GM12872 (cell line): Measurements from ENCODE around the gene P2RX3.

Experiments used
- CTCF ChIP-seq: IDR thresholded peaks from 3 replicates; pipeline ENCODE4 v1.5.1; 2011; ENCODE audit warnings: low read depth, mild to moderate bottlenecking, low read length, moderate library complexity; ENCODE audit not compliant: insufficient read depth

The P2RX3 gene

GRCh38 chr11:57410287-57410686 lies 72.1 kb downstream of the P2RX3 start:
- no peak for TF ChIP-seq CTCF

- no peak for TF ChIP-seq CTCF
These were observed 75.5 kb downstream of the P2RX3 start for GRCh38 chr11:57413681-57414080.

DNA sequence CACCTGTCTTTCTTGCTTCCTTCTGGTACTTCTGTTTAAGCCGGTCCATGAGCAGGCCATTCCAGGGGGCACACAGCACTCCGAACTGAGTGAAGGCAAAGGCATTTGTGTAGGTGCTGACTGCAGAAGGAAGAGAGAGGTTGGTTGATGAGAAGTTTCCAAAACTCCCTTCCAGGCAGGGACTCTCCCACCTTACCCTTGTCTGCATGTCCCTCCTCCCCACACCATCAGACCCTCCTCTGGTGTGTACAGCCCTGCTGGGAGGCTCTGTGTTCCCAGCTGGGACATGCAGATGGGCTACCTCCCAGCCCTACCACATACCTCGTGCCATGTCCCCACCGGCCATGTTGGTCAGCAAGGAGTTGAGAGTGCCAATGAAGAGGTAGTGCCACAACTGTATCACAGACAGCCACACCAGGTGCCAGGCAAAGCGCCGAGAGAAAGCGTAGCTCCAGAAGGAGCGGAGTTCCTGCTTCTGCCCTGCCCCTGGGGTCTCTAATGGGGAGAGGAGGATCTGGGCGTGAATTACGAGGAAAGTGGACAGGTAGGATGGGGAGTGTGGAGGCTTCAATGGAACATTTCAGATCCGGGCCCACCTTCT lies 76.6 kb downstream of the P2RX3 start:
- no peak for TF ChIP-seq CTCF

DNA sequence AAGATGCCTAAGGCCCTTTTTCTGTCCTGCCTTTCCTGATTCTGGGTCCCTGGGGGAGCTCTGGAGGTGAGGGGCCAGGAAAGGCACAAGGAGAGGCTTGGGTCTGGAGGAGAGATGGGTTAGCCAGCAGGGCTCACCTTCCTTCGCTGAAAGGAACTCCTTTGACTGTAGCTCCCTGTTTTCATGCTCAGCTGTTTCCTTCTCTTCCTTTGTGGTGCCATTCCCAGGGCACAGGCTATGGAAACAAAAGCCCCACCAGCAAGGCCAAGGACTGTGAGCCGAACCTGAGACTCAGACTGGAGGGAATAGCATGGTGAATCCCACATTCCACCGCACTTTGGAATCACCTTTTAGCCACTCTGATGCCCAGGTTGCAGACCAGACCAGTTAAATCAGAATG lies 78.3 kb downstream of the P2RX3 start:
- TF ChIP-seq CTCF, result no peak

DNA sequence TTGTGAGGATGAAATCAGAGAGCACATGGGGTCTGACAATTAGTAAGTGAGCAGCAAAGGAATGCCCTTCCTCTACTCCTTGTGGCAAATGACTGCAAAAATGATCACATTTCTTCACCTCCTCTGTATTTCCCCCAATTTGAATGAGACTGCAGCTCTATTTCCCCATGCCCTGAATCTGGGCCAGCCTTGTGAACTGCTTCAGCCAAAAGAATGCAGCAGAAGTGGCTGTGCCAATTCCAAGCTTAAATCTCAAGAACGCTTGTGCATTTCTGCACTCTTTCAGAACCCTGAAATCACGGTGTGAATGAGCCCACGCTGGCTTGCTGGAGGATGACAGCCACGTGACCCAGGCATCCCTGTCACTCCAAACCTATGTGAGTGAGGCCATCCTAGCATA lies 78.9 kb downstream of the P2RX3 start:
- no peak for TF ChIP-seq CTCF

DNA sequence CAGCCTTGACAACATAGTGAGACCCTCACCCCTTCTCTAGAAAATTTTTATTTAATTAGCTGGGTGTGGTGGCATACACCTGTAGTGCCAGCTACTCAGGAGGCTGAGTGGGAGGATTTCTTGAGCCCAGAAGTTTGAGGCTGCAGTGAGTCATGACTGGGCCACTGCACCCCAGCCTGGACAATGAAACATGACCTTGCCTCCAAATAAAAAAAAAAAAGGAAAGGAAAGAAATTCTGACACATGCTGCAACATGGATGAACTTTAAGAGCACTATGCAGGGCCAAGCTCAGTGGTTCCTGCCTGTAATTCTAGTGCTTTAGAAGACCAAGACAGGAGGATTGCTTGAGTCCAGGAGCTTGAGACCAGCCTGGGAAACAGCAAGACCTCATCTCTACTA lies 80.0 kb downstream of the P2RX3 start:
- no peak for TF ChIP-seq CTCF

DNA sequence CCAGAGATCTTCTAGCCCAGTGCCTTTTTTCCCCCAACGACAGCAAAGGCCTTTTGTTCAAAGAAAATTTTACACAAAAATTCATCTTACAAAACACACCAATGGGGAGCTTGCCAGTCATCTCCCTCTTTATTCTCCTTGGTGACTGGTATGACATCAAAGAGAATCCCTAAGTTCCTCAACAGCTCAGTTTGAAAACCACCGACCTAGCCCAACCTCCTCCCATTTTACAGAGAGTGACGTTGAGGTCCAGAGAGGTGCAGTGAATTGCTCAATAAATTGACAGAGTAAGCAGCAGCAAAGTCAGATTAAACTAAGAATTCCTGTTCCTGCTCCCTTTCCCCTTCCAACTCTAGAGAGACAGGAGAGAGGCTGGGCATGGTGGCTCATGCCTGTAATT lies 81.0 kb downstream of the P2RX3 start:
- TF ChIP-seq CTCF, result no peak
